Measurements from ENCODE around the gene SPNS3. TPM values are rescaled to one million over a fixed set of nuclear protein-coding genes. Genes with fewer than 3 reads are reported as not detected.

The SPNS3 gene
- polyA plus RNA-seq, 1 of the 3 experiments (the other 2 are of a cell fraction), result 0.05 TPM

DNA sequence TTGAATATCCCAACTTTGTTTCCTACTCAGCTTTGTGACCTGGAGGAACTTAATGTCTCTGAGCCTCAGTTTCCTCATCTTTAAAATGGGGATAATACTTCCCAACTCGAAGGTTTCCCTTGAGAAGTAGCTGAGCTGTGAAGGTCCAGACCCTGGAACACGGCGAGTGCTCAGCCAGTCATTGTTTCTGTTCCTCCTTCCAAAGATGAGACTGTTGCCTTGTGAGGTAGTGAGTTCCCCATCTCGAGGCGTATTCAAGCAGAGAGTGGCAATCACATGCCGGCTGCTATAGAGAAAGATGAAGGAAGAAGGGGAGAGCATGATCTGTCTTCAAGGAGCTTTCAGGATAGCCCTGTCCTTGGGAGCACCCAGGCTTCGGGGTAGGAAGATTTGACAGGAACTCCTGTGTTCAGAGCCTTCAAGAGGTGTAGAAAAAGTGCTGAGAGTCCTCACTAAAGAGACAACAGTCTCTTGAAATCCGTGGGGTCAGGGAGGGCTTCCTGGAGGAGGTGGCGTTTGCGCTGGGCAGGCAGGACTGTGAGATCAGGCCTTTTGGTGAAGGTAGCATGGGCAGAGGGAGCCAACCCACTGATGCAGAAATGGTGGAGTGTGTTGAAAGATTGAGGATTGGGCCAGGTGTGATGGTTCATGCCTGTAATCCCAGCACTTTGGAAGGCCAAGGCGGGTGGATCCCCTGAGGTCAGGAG lies 92.1 kb downstream of the SPNS3 start:
- CTCF ChIA-PET, result no interaction called here
- no peaks in the 10 kb centered on the region for H3K27me3 ChIP-seq (ENCODE audit: insufficient read depth)
- H2AFZ ChIP-seq (ENCODE audit: low read depth), result no peak overlapping the region
- WGBS (ENCODE audit: low lambda C conversion rate), result 64% methylated on average over 11 of the region's 11 CpGs
- H3K9ac ChIP-seq, result no peak overlapping the region
- H3K4me1 ChIP-seq (ENCODE audit: control insufficient read depth in 1 of 2, insufficient read depth in 2 of 2, low read depth in 1 of 2, low read length in 1 of 2), result no peaks in the 10 kb centered on the region; a peak in 1 of 4 replicates
- no peaks in the 10 kb centered on the region for H3K9me2 ChIP-seq
- DNase-seq, result no peak
- no peaks in the 10 kb centered on the region for H3K36me3 ChIP-seq (replicated peaks in 1 of 2; ENCODE audit: control insufficient read depth in 1 of 2, insufficient read depth in 2 of 2, low read length in 1 of 2)
- H3K9me3 ChIP-seq, result no peaks in the 10 kb centered on the region
- POLR2A ChIA-PET, result no interaction called here
- TF ChIP-seq POLR2AphosphoS5 (IDR thresholded peaks at IDR 0.05; ENCODE audit: low read depth, low read length) (no peak), EZH2phosphoT487 (IDR thresholded peaks at IDR 0.05; ENCODE audit: borderline replicate concordance, low read depth) (no peak), ELF1 (IDR thresholded peaks at IDR 0.05) (no peak)
- TF ChIP-seq, protein P1, sequence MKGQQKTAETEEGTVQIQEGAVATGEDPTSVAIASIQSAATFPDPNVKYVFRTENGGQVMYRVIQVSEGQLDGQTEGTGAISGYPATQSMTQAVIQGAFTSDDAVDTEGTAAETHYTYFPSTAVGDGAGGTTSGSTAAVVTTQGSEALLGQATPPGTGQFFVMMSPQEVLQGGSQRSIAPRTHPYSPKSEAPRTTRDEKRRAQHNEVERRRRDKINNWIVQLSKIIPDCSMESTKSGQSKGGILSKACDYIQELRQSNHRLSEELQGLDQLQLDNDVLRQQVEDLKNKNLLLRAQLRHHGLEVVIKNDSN (IDR thresholded peaks at IDR 0.05; ENCODE audit: borderline replicate concordance, low read depth), result no peak
- no peaks in the 10 kb centered on the region for H3K79me2 ChIP-seq (ENCODE audit: insufficient read depth)
- H3F3A ChIP-seq (replicated peaks; ENCODE audit: insufficient read depth), result no peaks in the 10 kb centered on the region
- no peak overlapping the region for H3K27ac ChIP-seq (ENCODE audit: low read depth in 2 of 2, low read length in 1 of 2)
- H4K20me1 ChIP-seq (ENCODE audit: insufficient read depth), result no peaks in the 10 kb centered on the region
- no peak overlapping the region for H3K4me3 ChIP-seq (ENCODE audit: low read depth in 2 of 2, low read length in 1 of 2)
- no peak overlapping the region for H3K4me2 ChIP-seq

DNA sequence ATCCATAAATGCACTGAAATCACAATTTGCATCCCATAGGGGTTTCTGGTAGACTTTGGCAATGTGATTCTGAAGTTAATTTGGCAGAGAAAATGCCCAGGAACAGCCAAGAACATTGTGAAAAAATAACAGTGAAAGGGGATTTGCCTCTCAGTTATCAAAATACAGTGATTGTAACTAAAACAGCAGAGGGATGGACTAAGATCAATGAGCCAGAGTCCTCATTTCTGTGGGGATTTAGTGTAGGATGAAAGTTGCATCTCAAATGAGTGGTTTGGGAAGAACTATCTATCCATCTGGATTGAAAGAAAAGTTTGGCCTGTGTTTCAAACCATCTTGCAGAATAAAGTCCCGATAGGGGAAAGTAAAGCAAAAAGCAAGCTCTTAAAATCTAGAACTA lies 93.4 kb downstream of the SPNS3 start:
- H3K9me2 ChIP-seq, result no peaks in the 10 kb centered on the region
- H3K9me3 ChIP-seq, result no peaks in the 10 kb centered on the region
- no peak overlapping the region for H3K4me2 ChIP-seq
- H2AFZ ChIP-seq (ENCODE audit: low read depth), result no peak overlapping the region
- no peaks in the 10 kb centered on the region for H3F3A ChIP-seq (replicated peaks; ENCODE audit: insufficient read depth)
- H3K79me2 ChIP-seq (ENCODE audit: insufficient read depth), result no peaks in the 10 kb centered on the region
- no peaks in the 10 kb centered on the region for H3K27me3 ChIP-seq (ENCODE audit: insufficient read depth)
- ChIA-PET POLR2A (no interaction called here), CTCF (interaction anchor here (1.3 kb wide), 1 partner anchor 39 kb away, joined by 4 read pairs; no protein-coding TSS in a partner anchor)
- WGBS (ENCODE audit: low lambda C conversion rate), result 50% methylated on average over 1 of the region's 1 CpG
- no peak overlapping the region for H3K9ac ChIP-seq
- no peak for TF ChIP-seq FOSL2 (IDR thresholded peaks at IDR 0.05; ENCODE audit: borderline replicate concordance, low read depth)
- TF ChIP-seq, protein P2, sequence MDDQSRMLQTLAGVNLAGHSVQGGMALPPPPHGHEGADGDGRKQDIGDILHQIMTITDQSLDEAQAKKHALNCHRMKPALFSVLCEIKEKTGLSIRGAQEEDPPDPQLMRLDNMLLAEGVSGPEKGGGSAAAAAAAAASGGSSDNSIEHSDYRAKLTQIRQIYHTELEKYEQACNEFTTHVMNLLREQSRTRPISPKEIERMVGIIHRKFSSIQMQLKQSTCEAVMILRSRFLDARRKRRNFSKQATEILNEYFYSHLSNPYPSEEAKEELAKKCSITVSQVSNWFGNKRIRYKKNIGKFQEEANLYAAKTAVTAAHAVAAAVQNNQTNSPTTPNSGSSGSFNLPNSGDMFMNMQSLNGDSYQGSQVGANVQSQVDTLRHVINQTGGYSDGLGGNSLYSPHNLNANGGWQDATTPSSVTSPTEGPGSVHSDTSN (IDR thresholded peaks at IDR 0.05), result no peak
- no peak for DNase-seq
- H3K27ac ChIP-seq (ENCODE audit: low read depth in 2 of 2, low read length in 1 of 2), result no peak overlapping the region
- H3K4me3 ChIP-seq (ENCODE audit: low read depth in 2 of 2, low read length in 1 of 2), result no peak overlapping the region
- no peaks in the 10 kb centered on the region for H3K36me3 ChIP-seq (replicated peaks in 1 of 2; ENCODE audit: control insufficient read depth in 1 of 2, insufficient read depth in 2 of 2, low read length in 1 of 2)
- no peaks in the 10 kb centered on the region; a peak in 1 of 4 replicates for H3K4me1 ChIP-seq (ENCODE audit: control insufficient read depth in 1 of 2, insufficient read depth in 2 of 2, low read depth in 1 of 2, low read length in 1 of 2)
- H4K20me1 ChIP-seq (ENCODE audit: insufficient read depth), result no peaks in the 10 kb centered on the region

DNA sequence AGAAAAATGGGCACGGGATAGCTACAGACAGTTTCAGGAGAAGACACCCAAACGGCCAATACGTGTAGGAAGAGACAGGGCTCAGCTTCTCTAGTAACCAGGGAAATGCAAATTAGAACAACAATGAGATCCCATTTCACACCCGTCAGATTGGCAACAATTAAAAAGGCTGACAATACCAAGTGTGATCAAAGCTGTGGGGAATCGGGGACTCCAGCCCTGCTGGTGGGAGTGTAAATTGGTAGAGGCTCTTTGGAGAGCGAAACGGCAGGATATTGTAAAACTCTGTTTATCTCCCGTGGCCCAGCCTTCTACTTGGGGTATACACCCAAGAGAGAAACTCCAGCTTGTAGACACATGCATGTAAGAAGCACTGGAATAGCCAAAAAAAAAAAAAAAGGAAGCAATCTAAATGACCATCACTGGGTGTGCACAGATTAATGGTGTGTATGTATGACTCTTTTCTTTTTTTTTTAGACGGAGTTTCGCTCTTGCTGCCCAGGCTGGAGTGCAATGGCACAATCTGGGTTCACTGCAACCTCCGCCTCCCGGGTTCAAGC lies 93.9 kb downstream of the SPNS3 start:
- no peak for DNase-seq
- ChIA-PET CTCF (interaction anchor here (1.3 kb wide), 1 partner anchor 39 kb away, joined by 4 read pairs; no protein-coding TSS in a partner anchor), POLR2A (no interaction called here)
- Histone ChIP-seq H3K4me3 (ENCODE audit: low read depth in 2 of 2, low read length in 1 of 2) (no peak overlapping the region), H3K36me3 (replicated peaks in 1 of 2; ENCODE audit: control insufficient read depth in 1 of 2, insufficient read depth in 2 of 2, low read length in 1 of 2) (no peaks in the 10 kb centered on the region), H3K9ac (no peak overlapping the region), H3K9me2 (no peaks in the 10 kb centered on the region), H3K9me3 (no peaks in the 10 kb centered on the region), H2AFZ (ENCODE audit: low read depth) (no peak overlapping the region), H3K27me3 (ENCODE audit: insufficient read depth) (no peaks in the 10 kb centered on the region), H3K4me2 (no peak overlapping the region), H3K4me1 (ENCODE audit: control insufficient read depth in 1 of 2, insufficient read depth in 2 of 2, low read depth in 1 of 2, low read length in 1 of 2) (no peaks in the 10 kb centered on the region; a peak in 1 of 4 replicates), H4K20me1 (ENCODE audit: insufficient read depth) (no peaks in the 10 kb centered on the region), H3F3A (replicated peaks; ENCODE audit: insufficient read depth) (no peaks in the 10 kb centered on the region), H3K79me2 (ENCODE audit: insufficient read depth) (no peaks in the 10 kb centered on the region), H3K27ac (ENCODE audit: low read depth in 2 of 2, low read length in 1 of 2) (no peak overlapping the region)
- WGBS (ENCODE audit: low lambda C conversion rate), result 79% methylated on average over 12 of the region's 12 CpGs
- TF ChIP-seq CHD2 (IDR thresholded peaks at IDR 0.05; ENCODE audit: low read length, partially characterized antibody), result no peak
- no peak for TF ChIP-seq RAD21 (IDR thresholded peaks at IDR 0.05; ENCODE audit: low read length)
- TF ChIP-seq, protein P3, sequence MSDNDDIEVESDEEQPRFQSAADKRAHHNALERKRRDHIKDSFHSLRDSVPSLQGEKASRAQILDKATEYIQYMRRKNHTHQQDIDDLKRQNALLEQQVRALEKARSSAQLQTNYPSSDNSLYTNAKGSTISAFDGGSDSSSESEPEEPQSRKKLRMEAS (IDR thresholded peaks at IDR 0.05; ENCODE audit: low read depth), result no peak
- TF ChIP-seq GABPA (IDR thresholded peaks at IDR 0.05; ENCODE audit: low read depth), result no peak
- TF ChIP-seq, protein P4, sequence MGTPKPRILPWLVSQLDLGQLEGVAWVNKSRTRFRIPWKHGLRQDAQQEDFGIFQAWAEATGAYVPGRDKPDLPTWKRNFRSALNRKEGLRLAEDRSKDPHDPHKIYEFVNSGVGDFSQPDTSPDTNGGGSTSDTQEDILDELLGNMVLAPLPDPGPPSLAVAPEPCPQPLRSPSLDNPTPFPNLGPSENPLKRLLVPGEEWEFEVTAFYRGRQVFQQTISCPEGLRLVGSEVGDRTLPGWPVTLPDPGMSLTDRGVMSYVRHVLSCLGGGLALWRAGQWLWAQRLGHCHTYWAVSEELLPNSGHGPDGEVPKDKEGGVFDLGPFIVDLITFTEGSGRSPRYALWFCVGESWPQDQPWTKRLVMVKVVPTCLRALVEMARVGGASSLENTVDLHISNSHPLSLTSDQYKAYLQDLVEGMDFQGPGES (IDR thresholded peaks at IDR 0.05; ENCODE audit: low read depth, low read length), result no peak
- TF ChIP-seq, protein P5, sequence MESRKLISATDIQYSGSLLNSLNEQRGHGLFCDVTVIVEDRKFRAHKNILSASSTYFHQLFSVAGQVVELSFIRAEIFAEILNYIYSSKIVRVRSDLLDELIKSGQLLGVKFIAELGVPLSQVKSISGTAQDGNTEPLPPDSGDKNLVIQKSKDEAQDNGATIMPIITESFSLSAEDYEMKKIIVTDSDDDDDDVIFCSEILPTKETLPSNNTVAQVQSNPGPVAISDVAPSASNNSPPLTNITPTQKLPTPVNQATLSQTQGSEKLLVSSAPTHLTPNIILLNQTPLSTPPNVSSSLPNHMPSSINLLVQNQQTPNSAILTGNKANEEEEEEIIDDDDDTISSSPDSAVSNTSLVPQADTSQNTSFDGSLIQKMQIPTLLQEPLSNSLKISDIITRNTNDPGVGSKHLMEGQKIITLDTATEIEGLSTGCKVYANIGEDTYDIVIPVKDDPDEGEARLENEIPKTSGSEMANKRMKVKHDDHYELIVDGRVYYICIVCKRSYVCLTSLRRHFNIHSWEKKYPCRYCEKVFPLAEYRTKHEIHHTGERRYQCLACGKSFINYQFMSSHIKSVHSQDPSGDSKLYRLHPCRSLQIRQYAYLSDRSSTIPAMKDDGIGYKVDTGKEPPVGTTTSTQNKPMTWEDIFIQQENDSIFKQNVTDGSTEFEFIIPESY (IDR thresholded peaks at IDR 0.05; ENCODE audit: borderline replicate concordance, low read depth), result no peak
- TF ChIP-seq TEAD4 (IDR thresholded peaks at IDR 0.05; ENCODE audit: borderline replicate concordance, insufficient read depth), result no peak
- no peak for TF ChIP-seq MXI1 (IDR thresholded peaks at IDR 0.05; ENCODE audit: low read depth, low read length)
